H9 (cell line): ENCODE results near the gene KCND2. TPM values are rescaled to one million over a fixed set of nuclear protein-coding genes. Genes with fewer than 3 reads are reported as not detected.

ENCODE experiments used
- DNase-seq: peaks from one replicate; pipeline ENCODE4 v3.0.0-alpha.2; 2017
- H2AFZ ChIP-seq: one replicate; pipeline ENCODE4 v1.6.1; 2013; ENCODE audit warnings: mild to moderate bottlenecking, low read length, control low read depth, moderate library complexity
- H2AK5ac ChIP-seq: 2 replicates; pipeline ENCODE4 v1.6.1; 2013; ENCODE audit warnings: low read length, control low read depth, mixed read lengths; ENCODE audit not compliant: insufficient read length
- H2BK120ac ChIP-seq: one replicate; pipeline ENCODE4 v1.6.1; 2013; ENCODE audit warnings: low read depth, mild to moderate bottlenecking, low read length, control low read depth, inconsistent platforms; ENCODE audit not compliant: poor library complexity, severe bottlenecking
- H2BK12ac ChIP-seq: 2 replicates; pipeline ENCODE4 v1.6.1; 2013; ENCODE audit warnings: low read length, control low read depth, mixed read lengths, low read depth; ENCODE audit not compliant: insufficient read length
- H2BK15ac ChIP-seq: 2 replicates; pipeline ENCODE4 v1.6.1; 2013; ENCODE audit warnings: low read depth, low read length, control low read depth
- H2BK20ac ChIP-seq: one replicate; pipeline ENCODE4 v1.6.1; 2013; ENCODE audit warnings: low read depth, mild to moderate bottlenecking, low read length, control low read depth, inconsistent platforms; ENCODE audit not compliant: poor library complexity, severe bottlenecking
- H2BK5ac ChIP-seq: 2 replicates; pipeline ENCODE4 v1.6.1; 2013; ENCODE audit warnings: low read length, control low read depth, mixed read lengths; ENCODE audit not compliant: insufficient read length
- H3K14ac ChIP-seq: 2 replicates; pipeline ENCODE4 v1.6.1; 2013; ENCODE audit warnings: low read length, control low read depth; ENCODE audit not compliant: insufficient read depth
- H3K18ac ChIP-seq: 2 replicates; pipeline ENCODE4 v1.6.1; 2013; ENCODE audit warnings: low read depth, mild to moderate bottlenecking, mixed read lengths, low read length, control low read depth; ENCODE audit not compliant: insufficient read length
- H3K23ac ChIP-seq: 2 replicates; pipeline ENCODE4 v1.6.1; 2013; ENCODE audit warnings: low read length, control low read depth, mixed read lengths, low read depth; ENCODE audit not compliant: insufficient read length
- H3K23me2 ChIP-seq: 2 replicates; pipeline ENCODE4 v1.6.1; 2013; ENCODE audit warnings: low read depth, mild to moderate bottlenecking, mixed read lengths, low read length, control low read depth; ENCODE audit not compliant: insufficient read length, poor library complexity, severe bottlenecking
- H3K27ac ChIP-seq: 2 replicates; pipeline ENCODE4 v1.5.1; 2013; ENCODE audit warnings: low read length, control low read depth, mixed read lengths, low read depth; ENCODE audit not compliant: insufficient read length
- H3K27me3 ChIP-seq: 2 replicates; pipeline ENCODE4 v1.6.1; 2013; ENCODE audit warnings: low read length, control low read depth, inconsistent platforms; ENCODE audit not compliant: insufficient read depth
- H3K4ac ChIP-seq: 2 replicates; pipeline ENCODE4 v1.6.1; 2013; ENCODE audit warnings: low read depth, mild to moderate bottlenecking, control low read depth, inconsistent platforms, low read length, moderate library complexity
- H3K4me1 ChIP-seq: 2 replicates; pipeline ENCODE4 v1.6.1; 2013; ENCODE audit warnings: low read length, control low read depth, inconsistent platforms; ENCODE audit not compliant: insufficient read depth
- H3K4me2 ChIP-seq: 2 replicates; pipeline ENCODE4 v1.6.1; 2013; ENCODE audit warnings: low read length, control low read depth, mixed read lengths; ENCODE audit not compliant: insufficient read length, insufficient read depth
- H3K56ac ChIP-seq: 2 replicates; pipeline ENCODE4 v1.6.1; 2013; ENCODE audit warnings: low read depth, mild to moderate bottlenecking, mixed read lengths, low read length, control low read depth; ENCODE audit not compliant: insufficient read length
- H3K79me1 ChIP-seq: 2 replicates; pipeline ENCODE4 v1.6.1; 2013; ENCODE audit warnings: low read depth, mild to moderate bottlenecking, moderate library complexity, low read length, control low read depth, inconsistent platforms; ENCODE audit not compliant: insufficient read depth, poor library complexity, severe bottlenecking
- H3K79me2 ChIP-seq: 2 replicates; pipeline ENCODE4 v1.6.1; 2013; ENCODE audit warnings: low read length, control low read depth, inconsistent platforms; ENCODE audit not compliant: insufficient read depth
- H3K9ac ChIP-seq: 2 replicates; pipeline ENCODE4 v1.6.1; 2013; ENCODE audit warnings: low read length, control low read depth, mixed read lengths; ENCODE audit not compliant: insufficient read length; ENCODE audit errors: extremely low read depth
- H3K9me3 ChIP-seq: one replicate; pipeline ENCODE4 v1.6.1; 2013; ENCODE audit warnings: low read depth, low read length, inconsistent platforms; ENCODE audit not compliant: control insufficient read depth
- H3T11ph ChIP-seq: one replicate; pipeline ENCODE4 v1.6.1; 2013; ENCODE audit warnings: mild to moderate bottlenecking, low read length, control low read depth, inconsistent platforms
- H4K20me1 ChIP-seq: one replicate; pipeline ENCODE4 v1.6.1; 2013; ENCODE audit not compliant: control insufficient read depth, insufficient read length, insufficient read depth
- H4K5ac ChIP-seq: 2 replicates; pipeline ENCODE4 v1.6.1; 2013; ENCODE audit warnings: low read depth, mild to moderate bottlenecking, mixed read lengths, low read length, control low read depth; ENCODE audit not compliant: insufficient read length
- H4K8ac ChIP-seq: replicated peaks from 2 replicates; pipeline ENCODE4 v1.6.1; 2013; ENCODE audit warnings: low read length, control low read depth, mixed read lengths, low read depth; ENCODE audit not compliant: insufficient read length
- H4K91ac ChIP-seq: 2 replicates; pipeline ENCODE4 v1.6.1; 2013; ENCODE audit warnings: low read depth, mild to moderate bottlenecking, moderate library complexity, mixed read lengths, low read length, control low read depth; ENCODE audit not compliant: insufficient read length
- H3K27ac Mint-ChIP-seq, 3 experiments: 2 replicates in 2 of 3; 3 replicates in 1 of 3; pipeline ENCODE4 v1.8.0; 2020 to 2021; ENCODE audit warnings: mixed read lengths in 3 of 3, mild to moderate bottlenecking in 1 of 3, moderate library complexity in 1 of 3
- H3K27me3 Mint-ChIP-seq: 2 replicates; pipeline ENCODE4 v1.8.0; 2021; ENCODE audit warnings: low read depth, mild to moderate bottlenecking, moderate library complexity, mixed read lengths
- H3K36me3 Mint-ChIP-seq, 3 experiments: 2 replicates in 2 of 3; 3 replicates in 1 of 3; pipeline ENCODE4 v1.8.0; 2020 to 2021; ENCODE audit warnings: low read depth in 3 of 3, mixed read lengths in 3 of 3; ENCODE audit not compliant: insufficient read depth in 1 of 3
- H3K4me1 Mint-ChIP-seq, 2 experiments: 2 replicates each; pipeline ENCODE4 v1.8.0; 2020; ENCODE audit warnings: mixed read lengths in 2 of 2
- H3K4me3 Mint-ChIP-seq, 2 experiments: 2 replicates in 1 of 2; 3 replicates in 1 of 2; pipeline ENCODE4 v1.8.0; 2020 to 2021; ENCODE audit warnings: mild to moderate bottlenecking in 2 of 2, mixed read lengths in 2 of 2, moderate library complexity in 1 of 2
- H3K9me3 Mint-ChIP-seq, 2 experiments: 2 replicates in 1 of 2; 3 replicates in 1 of 2; pipeline ENCODE4 v1.8.0; 2020; ENCODE audit warnings: mild to moderate bottlenecking in 2 of 2, mixed read lengths in 2 of 2, moderate library complexity in 1 of 2
- WGBS: extraction: QIAGEN DNeasy Blood & Tissue Kit; methylation state at CpG from one replicate; pipeline ENCODE4 v1.1.7; 2013; ENCODE audit warnings: missing lambda C conversion rate, low lambda C conversion rate, mixed read lengths; ENCODE audit not compliant: insufficient read length; ENCODE audit errors: extremely low coverage; 5-methylcytosine and 5-hydroxymethylcytosine counted together
- total RNA-seq: library from RNA; stranded (reverse); gene quantifications from 2 replicates; pipeline ENCODE4 v1.2.1, GENCODE V29; 2021
- TF ChIP-seq, protein P1 (sequence below): fragments of 200-600 bp; sonication (generic); conservative IDR thresholded peaks from 3 replicates; pipeline ENCODE4 v1.8.0; 2021; ENCODE audit warnings: antibody characterized with exemption, mild to moderate bottlenecking

KCND2 gene
- total RNA-seq, 1 experiment from 2014 or later = 6.4 TPM

DNA sequence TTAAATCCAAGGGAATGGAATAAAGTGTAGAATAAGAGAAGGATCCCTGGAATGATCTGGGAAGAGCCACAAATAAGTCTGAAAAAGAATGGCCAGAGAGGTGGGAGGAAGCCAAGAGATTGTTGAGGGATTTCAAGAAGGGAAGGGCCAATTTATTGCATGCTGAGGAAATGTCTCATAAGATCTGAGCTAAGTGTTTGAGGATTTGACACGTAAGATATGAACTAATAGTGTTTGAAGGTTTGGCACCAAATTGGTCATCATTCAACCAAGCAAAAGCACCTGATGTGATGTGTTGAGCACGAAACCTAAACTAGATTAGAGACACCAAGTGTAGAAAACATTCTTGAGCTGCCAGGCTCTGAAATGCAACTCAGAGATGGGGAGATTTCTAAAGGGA, 487.1 kb downstream of the KCND2 start:
- no peak overlapping the region for H2AK5ac ChIP-seq
- H3K79me1 ChIP-seq = no peaks in the 10 kb centered on the region
- H3K4me2 ChIP-seq = no peak overlapping the region
- Mint-ChIP-seq H3K36me3 (no peaks in the 10 kb centered on the region), H3K27ac (peak overlapping the region in 1 of 3 experiments; percentile 4; a peak in 2 of 7 replicates), H3K27me3 (no peaks in the 10 kb centered on the region), H3K4me3 (no peak overlapping the region), H3K9me3 (no peaks in the 10 kb centered on the region), H3K4me1 (peaks cover 0 to 4% of the 10 kb centered on the region in 2 experiments; a peak in 1 of 4 replicates)
- H4K91ac ChIP-seq = no peak overlapping the region
- H3K27me3 ChIP-seq = no peaks in the 10 kb centered on the region
- no peak overlapping the region for H4K8ac ChIP-seq
- no peaks in the 10 kb centered on the region for H3K9me3 ChIP-seq
- no peak overlapping the region for H3T11ph ChIP-seq
- H3K23me2 ChIP-seq = no peaks in the 10 kb centered on the region
- H4K5ac ChIP-seq = no peak overlapping the region
- no peak overlapping the region for H3K27ac ChIP-seq
- TF ChIP-seq, protein P1, sequence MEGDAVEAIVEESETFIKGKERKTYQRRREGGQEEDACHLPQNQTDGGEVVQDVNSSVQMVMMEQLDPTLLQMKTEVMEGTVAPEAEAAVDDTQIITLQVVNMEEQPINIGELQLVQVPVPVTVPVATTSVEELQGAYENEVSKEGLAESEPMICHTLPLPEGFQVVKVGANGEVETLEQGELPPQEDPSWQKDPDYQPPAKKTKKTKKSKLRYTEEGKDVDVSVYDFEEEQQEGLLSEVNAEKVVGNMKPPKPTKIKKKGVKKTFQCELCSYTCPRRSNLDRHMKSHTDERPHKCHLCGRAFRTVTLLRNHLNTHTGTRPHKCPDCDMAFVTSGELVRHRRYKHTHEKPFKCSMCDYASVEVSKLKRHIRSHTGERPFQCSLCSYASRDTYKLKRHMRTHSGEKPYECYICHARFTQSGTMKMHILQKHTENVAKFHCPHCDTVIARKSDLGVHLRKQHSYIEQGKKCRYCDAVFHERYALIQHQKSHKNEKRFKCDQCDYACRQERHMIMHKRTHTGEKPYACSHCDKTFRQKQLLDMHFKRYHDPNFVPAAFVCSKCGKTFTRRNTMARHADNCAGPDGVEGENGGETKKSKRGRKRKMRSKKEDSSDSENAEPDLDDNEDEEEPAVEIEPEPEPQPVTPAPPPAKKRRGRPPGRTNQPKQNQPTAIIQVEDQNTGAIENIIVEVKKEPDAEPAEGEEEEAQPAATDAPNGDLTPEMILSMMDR = no peak
- no peak overlapping the region for H2BK5ac ChIP-seq
- H2BK20ac ChIP-seq = no peak overlapping the region
- H2AFZ ChIP-seq = no peak overlapping the region
- no peak overlapping the region for H3K9ac ChIP-seq
- no peaks in the 10 kb centered on the region for H3K79me2 ChIP-seq
- H3K23ac ChIP-seq = no peak overlapping the region
- no peak overlapping the region for H2BK120ac ChIP-seq
- no CpG with 5 or more reads among the region's 2 CpGs for WGBS
- no peak for DNase-seq
- H3K14ac ChIP-seq = no peak overlapping the region
- no peaks in the 10 kb centered on the region for H4K20me1 ChIP-seq
- no peak overlapping the region for H2BK12ac ChIP-seq
- no peak overlapping the region for H3K18ac ChIP-seq
- H3K4me1 ChIP-seq = no peaks in the 10 kb centered on the region
- H2BK15ac ChIP-seq = no peak overlapping the region
- no peak overlapping the region for H3K56ac ChIP-seq
- H3K4ac ChIP-seq = no peak overlapping the region
